CD14-positive monocyte (primary cell): ENCODE results near the gene GATA5. TPM values are rescaled to one million over a fixed set of nuclear protein-coding genes. Genes with fewer than 3 reads are reported as not detected.
A peak's percentile ranks its signal among the peaks of the same experiment; 100 is the strongest.

ENCODE experiments used
- DNase-seq, 3 donors: peaks; one replicate each; pipeline ENCODE4 v3.0.0-alpha.2; 2011 to 2022
- H2AFZ ChIP-seq: 2 replicates; pipeline ENCODE4 v1.6.0; 2012; ENCODE audit warnings: mild to moderate bottlenecking, low read depth, low read length, inconsistent platforms; ENCODE audit not compliant: insufficient read depth, poor library complexity, severe bottlenecking
- H3K27ac ChIP-seq, 2 donors: 1 replicate in 1 of 2; 2 replicates in 1 of 2; pipeline ENCODE4 v1.5.1; 2012 to 2013; ENCODE audit warnings: low read length in 2 of 2, control low read depth in 1 of 2, inconsistent platforms in 1 of 2, low read depth in 1 of 2, mild to moderate bottlenecking in 1 of 2
- H3K27me3 ChIP-seq, 2 donors: one replicate each; pipeline versions ENCODE4 v1.6.0 to v1.6.1; 2011 to 2013; ENCODE audit warnings: low read length in 2 of 2; ENCODE audit not compliant: control insufficient read depth in 2 of 2, insufficient read depth in 2 of 2
- H3K36me3 ChIP-seq, 2 donors: replicated peaks in 1 of 2; 1 replicate in 1 of 2; 2 replicates in 1 of 2; pipeline versions ENCODE4 v1.5.1 to v1.6.1; 2012 to 2013; ENCODE audit warnings: low read length in 2 of 2, control low read depth in 1 of 2, inconsistent platforms in 1 of 2, mild to moderate bottlenecking in 1 of 2; ENCODE audit not compliant: insufficient read depth in 2 of 2, control insufficient read depth in 1 of 2
- H3K4me1 ChIP-seq, 2 donors: 1 replicate in 1 of 2; 2 replicates in 1 of 2; pipeline versions ENCODE4 v1.5.1 to v1.6.1; 2012 to 2013; ENCODE audit warnings: low read length in 2 of 2, control low read depth in 1 of 2, inconsistent platforms in 1 of 2, mild to moderate bottlenecking in 1 of 2, moderate library complexity in 1 of 2; ENCODE audit not compliant: insufficient read depth in 2 of 2, control insufficient read depth in 1 of 2
- H3K4me2 ChIP-seq: replicated peaks from 2 replicates; pipeline ENCODE3; 2012; ENCODE audit warnings: low read length, moderate library complexity, mild to moderate bottlenecking; ENCODE audit not compliant: poor library complexity, severe bottlenecking; ENCODE audit errors: extremely low read depth
- H3K4me3 ChIP-seq, 3 experiments: fragments of 200-600 bp in 1 of 3; sonication (generic) in 1 of 3; replicated peaks in 1 of 3; 1 replicate in 2 of 3; 2 replicates in 1 of 3; pipeline ENCODE4 v1.5.1; 2011 to 2013; ENCODE audit warnings: low read length in 3 of 3, mild to moderate bottlenecking in 3 of 3, control low read depth in 2 of 3, low read depth in 2 of 3, inconsistent platforms in 1 of 3, moderate library complexity in 1 of 3
- H3K79me2 ChIP-seq: 2 replicates; pipeline ENCODE4 v1.6.0; 2012; ENCODE audit warnings: mild to moderate bottlenecking, control low read depth, inconsistent platforms, low read length, moderate library complexity; ENCODE audit not compliant: insufficient read depth
- H3K9ac ChIP-seq: 2 replicates; pipeline ENCODE4 v1.6.0; 2017; ENCODE audit warnings: low read length, mild to moderate bottlenecking; ENCODE audit not compliant: insufficient read depth, poor library complexity, severe bottlenecking
- H3K9me3 ChIP-seq, 2 donors: replicated peaks in 1 of 2; 1 replicate in 1 of 2; 2 replicates in 1 of 2; pipeline versions ENCODE4 v1.5.1 to v1.6.1; 2012 to 2013; ENCODE audit warnings: low read length in 2 of 2, control low read depth in 1 of 2; ENCODE audit not compliant: control insufficient read depth in 1 of 2, insufficient read depth in 1 of 2
- H4K20me1 ChIP-seq: 2 replicates; pipeline ENCODE4 v1.6.0; 2012; ENCODE audit warnings: mild to moderate bottlenecking, low read length, control low read depth, moderate library complexity; ENCODE audit not compliant: insufficient read depth
- H3K27ac Mint-ChIP-seq, 7 donors: one replicate each; pipeline ENCODE4 v1.8.0; 2020; ENCODE audit warnings: mild to moderate bottlenecking in 7 of 7, mixed read lengths in 7 of 7, moderate library complexity in 6 of 7, inconsistent platforms in 2 of 7
- H3K27me3 Mint-ChIP-seq, 3 donors: one replicate each; pipeline ENCODE4 v1.8.0; 2021 to 2022; ENCODE audit warnings: low read depth in 3 of 3, mild to moderate bottlenecking in 3 of 3, mixed read lengths in 3 of 3, moderate library complexity in 3 of 3, inconsistent platforms in 1 of 3
- H3K36me3 Mint-ChIP-seq, 2 donors: one replicate each; pipeline ENCODE4 v1.8.0; 2020; ENCODE audit warnings: mixed read lengths in 2 of 2, inconsistent platforms in 1 of 2, mild to moderate bottlenecking in 1 of 2
- H3K4me1 Mint-ChIP-seq: one replicate; pipeline ENCODE4 v1.8.0; 2020; ENCODE audit warnings: mild to moderate bottlenecking, mixed read lengths
- H3K4me3 Mint-ChIP-seq, 2 donors: one replicate each; pipeline ENCODE4 v1.8.0; 2020; ENCODE audit warnings: mild to moderate bottlenecking in 2 of 2, mixed read lengths in 2 of 2, moderate library complexity in 1 of 2
- H3K9me3 Mint-ChIP-seq, 7 donors: one replicate each; pipeline ENCODE4 v1.8.0; 2020 to 2022; ENCODE audit warnings: mixed read lengths in 7 of 7, mild to moderate bottlenecking in 6 of 7, moderate library complexity in 6 of 7, inconsistent platforms in 2 of 7
- WGBS: methylation state at CpG from one replicate; pipeline ENCODE4 v1.1.5; 2013; ENCODE audit warnings: missing lambda C conversion rate; ENCODE audit not compliant: insufficient coverage; 5-methylcytosine and 5-hydroxymethylcytosine counted together
- intact Hi-C, 2 donors: fragments of 100-400 bp; cut with micrococcal nuclease; formaldehyde crosslinking; loops; one replicate each; pipeline versions ENCODE4 v1.15.0 to v1.15.1; 2023
- polyA plus RNA-seq, 3 donors: library from polyadenylated mRNA; depleted of rRNA in 1 of 3; unstranded in 2 of 3; stranded (reverse) in 1 of 3; fragments of 300-500 nt in 2 of 3; fragments of >200 nt in 1 of 3; fragmentation: Illumina TruSeq in 2 of 3; gene quantifications; 1 replicate in 2 of 3; 2 replicates in 1 of 3; pipeline ENCODE4 v1.2.3, GENCODE V29; 2012 to 2021
- TF ChIP-seq, protein P1 (sequence below): fragments of 200-600 bp; IDR thresholded peaks from one replicate; pipeline ENCODE4 v1.8.0; 2022; ENCODE audit warnings: antibody characterized with exemption, mild to moderate bottlenecking

GATA5 gene
- polyA plus RNA-seq, 3 donors, result not detected

GRCh38 chr20:62488470-62488869 is 12.7 kb upstream of the GATA5 start:
- intact Hi-C loops, result no loop called here
- Mint-ChIP-seq H3K27ac (no peak overlapping the region), H3K36me3 (no peaks in the 10 kb centered on the region), H3K9me3 (peaks cover 0 to 3% (median 0%) of the 10 kb centered on the region in 7 donors), H3K4me3 (no peak overlapping the region), H3K27me3 (peaks cover 46 to 63% (median 53%) of the 10 kb centered on the region in 3 donors), H3K4me1 (no peaks in the 10 kb centered on the region)
- Histone ChIP-seq H3K4me3 (no peak overlapping the region), H3K9ac (no peak overlapping the region), H2AFZ (no peak overlapping the region), H3K79me2 (no peaks in the 10 kb centered on the region), H3K4me1 (no peaks in the 10 kb centered on the region), H3K27ac (no peak overlapping the region), H4K20me1 (no peaks in the 10 kb centered on the region), H3K36me3 (no peaks in the 10 kb centered on the region), H3K27me3 (peaks cover 0 to 36% of the 10 kb centered on the region in 2 donors), H3K4me2 (no peak overlapping the region), H3K9me3 (no peaks in the 10 kb centered on the region)
- TF ChIP-seq, protein P1, sequence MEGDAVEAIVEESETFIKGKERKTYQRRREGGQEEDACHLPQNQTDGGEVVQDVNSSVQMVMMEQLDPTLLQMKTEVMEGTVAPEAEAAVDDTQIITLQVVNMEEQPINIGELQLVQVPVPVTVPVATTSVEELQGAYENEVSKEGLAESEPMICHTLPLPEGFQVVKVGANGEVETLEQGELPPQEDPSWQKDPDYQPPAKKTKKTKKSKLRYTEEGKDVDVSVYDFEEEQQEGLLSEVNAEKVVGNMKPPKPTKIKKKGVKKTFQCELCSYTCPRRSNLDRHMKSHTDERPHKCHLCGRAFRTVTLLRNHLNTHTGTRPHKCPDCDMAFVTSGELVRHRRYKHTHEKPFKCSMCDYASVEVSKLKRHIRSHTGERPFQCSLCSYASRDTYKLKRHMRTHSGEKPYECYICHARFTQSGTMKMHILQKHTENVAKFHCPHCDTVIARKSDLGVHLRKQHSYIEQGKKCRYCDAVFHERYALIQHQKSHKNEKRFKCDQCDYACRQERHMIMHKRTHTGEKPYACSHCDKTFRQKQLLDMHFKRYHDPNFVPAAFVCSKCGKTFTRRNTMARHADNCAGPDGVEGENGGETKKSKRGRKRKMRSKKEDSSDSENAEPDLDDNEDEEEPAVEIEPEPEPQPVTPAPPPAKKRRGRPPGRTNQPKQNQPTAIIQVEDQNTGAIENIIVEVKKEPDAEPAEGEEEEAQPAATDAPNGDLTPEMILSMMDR, result no peak
- DNase-seq, result no peak
- 76% methylated on average over 2 of the region's 3 CpGs for WGBS

DNA sequence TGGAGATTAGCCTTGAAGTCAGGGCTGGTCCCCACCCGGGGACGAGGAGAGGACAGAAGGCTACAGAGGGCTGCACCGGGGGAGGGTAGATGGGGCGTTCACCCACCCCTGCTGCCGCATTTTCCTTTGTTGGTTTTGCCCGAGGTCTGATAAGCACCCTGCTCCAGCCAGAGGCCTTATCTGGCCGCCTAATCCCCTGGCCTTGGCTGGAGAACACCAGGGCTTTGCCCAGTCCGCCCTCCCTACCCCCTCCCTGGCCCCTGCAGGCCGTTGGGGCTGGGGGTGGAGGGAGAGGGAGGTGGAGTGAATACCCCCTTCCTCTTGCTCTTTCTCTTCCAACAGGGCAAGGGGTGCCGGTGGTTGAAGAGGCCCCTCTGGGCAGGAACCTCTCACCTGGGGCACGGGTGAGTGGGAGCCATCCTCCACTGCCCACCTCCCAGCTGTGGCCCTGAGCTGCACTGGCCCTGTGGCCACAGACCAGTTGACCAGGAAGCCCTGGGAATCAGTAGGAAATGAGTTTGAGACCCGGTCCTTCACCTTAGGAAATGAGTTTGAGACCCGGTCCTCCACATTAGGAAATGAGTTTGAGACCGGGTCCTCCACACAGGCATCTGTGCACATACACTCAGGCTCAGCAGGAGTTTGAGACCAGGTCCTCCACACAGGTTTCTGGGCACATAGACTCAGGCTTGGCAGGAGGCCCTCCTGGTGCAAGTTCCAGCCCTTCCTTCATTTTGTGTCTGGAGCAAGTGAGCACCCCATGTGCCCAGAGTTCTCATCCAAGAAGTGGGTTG is 12.0 kb upstream of the GATA5 start:
- Mint-ChIP-seq H3K4me3 (peak overlapping the region in 1 of 2 donors; percentile 7), H3K27me3 (peaks cover 53 to 70% (median 61%) of the 10 kb centered on the region in 3 donors), H3K4me1 (peaks cover 2% of the 10 kb centered on the region), H3K9me3 (peaks cover 0 to 3% (median 0%) of the 10 kb centered on the region in 7 donors), H3K36me3 (no peaks in the 10 kb centered on the region), H3K27ac (no peak overlapping the region)
- H3K9me3 ChIP-seq, result no peaks in the 10 kb centered on the region
- H3K9ac ChIP-seq, result no peak overlapping the region
- peaks cover 3 to 43% of the 10 kb centered on the region in 2 donors for H3K27me3 ChIP-seq
- no peak overlapping the region for H3K27ac ChIP-seq
- no peaks in the 10 kb centered on the region for H3K4me1 ChIP-seq
- no peaks in the 10 kb centered on the region for H4K20me1 ChIP-seq
- H3K4me3 ChIP-seq, result no peak overlapping the region
- no peak overlapping the region for H2AFZ ChIP-seq
- H3K36me3 ChIP-seq, result no peaks in the 10 kb centered on the region
- no peaks in the 10 kb centered on the region for H3K79me2 ChIP-seq
- H3K4me2 ChIP-seq, result no peak overlapping the region
- TF ChIP-seq, protein P1, result no peak
- 51% methylated on average over 5 of the region's 14 CpGs for WGBS
- intact Hi-C loops, result no loop called here
- DNase-seq, result no peak
